Activated CD8-positive, alpha-beta T cell treated with anti-CD3 and anti-CD28 coated beads for 36 hours (primary cell): ENCODE measurements around the gene IFI44L. TPM values are rescaled to one million over a fixed set of nuclear protein-coding genes. Genes with fewer than 3 reads are reported as not detected.
A peak's percentile ranks its signal among the peaks of the same experiment; 100 is the strongest.

Experiments used
- ATAC-seq: fragments of 200-7000 bp; cut with Tn5 transposase; one replicate; pipeline ENCODE4 v1.10.0; 2021; ENCODE audit warnings: mild to moderate bottlenecking, moderate library complexity
- CTCF ChIA-PET: fragments of 350-600 bp; sonication (Branson Sonifier 250); formaldehyde crosslinking; loops from one replicate; lab custom pipeline; 2021; ENCODE audit warnings: antibody characterized with exemption; lab: Charles Lee
- POLR2A ChIA-PET: fragments of 350-600 bp; sonication (Branson Sonifier 250); formaldehyde crosslinking; loops from one replicate; lab custom pipeline; 2021; ENCODE audit warnings: antibody characterized with exemption; lab: Charles Lee
- DNase-seq: peaks from one replicate; pipeline ENCODE4 v3.0.0-alpha.2; 2020
- H3K27ac Mint-ChIP-seq: one replicate; pipeline ENCODE4 v1.8.0; 2021; ENCODE audit warnings: mild to moderate bottlenecking, mixed read lengths
- H3K27me3 Mint-ChIP-seq: one replicate; pipeline ENCODE4 v1.8.0; 2021; ENCODE audit warnings: mixed read lengths
- H3K36me3 Mint-ChIP-seq: one replicate; pipeline ENCODE4 v1.8.0; 2021; ENCODE audit warnings: low read depth, mixed read lengths
- H3K4me1 Mint-ChIP-seq: one replicate; pipeline ENCODE4 v1.8.0; 2021; ENCODE audit warnings: low read depth, mixed read lengths
- H3K4me3 Mint-ChIP-seq: one replicate; pipeline ENCODE4 v1.8.0; 2021; ENCODE audit warnings: mild to moderate bottlenecking, moderate library complexity, mixed read lengths
- H3K9me3 Mint-ChIP-seq: one replicate; pipeline ENCODE4 v1.8.0; 2021; ENCODE audit warnings: mixed read lengths
- CTCF ChIP-seq: fragments of 200-600 bp; IDR thresholded peaks from one replicate; pipeline ENCODE4 v1.8.0; 2022; ENCODE audit warnings: antibody characterized with exemption, mild to moderate bottlenecking
- intact Hi-C: fragments of 100-400 bp; cut with micrococcal nuclease; formaldehyde crosslinking; loops from one replicate; pipeline ENCODE4 v1.10.0; 2022
- total RNA-seq, 2 experiments: library from RNA; stranded (reverse); gene quantifications; one replicate each; pipeline ENCODE4 v1.2.3, GENCODE V29; 2021

The IFI44L gene
- total RNA-seq, 2 experiments from 2014 or later: 22.4 to 22.5 TPM

GRCh38 chr1:78604643-78605042 is 15.6 kb upstream of the IFI44L start:
- no peaks in the 10 kb centered on the region for H3K27me3 Mint-ChIP-seq
- ChIA-PET POLR2A (no interaction called here), CTCF (no interaction called here)
- no peaks in the 10 kb centered on the region for H3K36me3 Mint-ChIP-seq
- H3K9me3 Mint-ChIP-seq: no peaks in the 10 kb centered on the region
- TF ChIP-seq CTCF: no peak
- intact Hi-C loops: no loop called here
- no peak overlapping the region for H3K27ac Mint-ChIP-seq
- no peaks in the 10 kb centered on the region for H3K4me1 Mint-ChIP-seq
- DNase-seq (no peak), ATAC-seq (no peak)
- H3K4me3 Mint-ChIP-seq: no peak overlapping the region

- intact Hi-C loops: no loop called here
- TF ChIP-seq CTCF: no peak
- Mint-ChIP-seq H3K9me3 (no peaks in the 10 kb centered on the region), H3K27ac (no peak overlapping the region), H3K36me3 (no peaks in the 10 kb centered on the region), H3K4me1 (no peaks in the 10 kb centered on the region), H3K27me3 (no peaks in the 10 kb centered on the region), H3K4me3 (no peak overlapping the region)
- no peak for DNase-seq
- CTCF ChIA-PET: interaction anchor here (0.9 to 4.2 kb wide), 4 partner anchors 11 to 460 kb away, joined by 3 to 28 read pairs (median 3); no protein-coding TSS in a partner anchor
- ATAC-seq: no peak
- POLR2A ChIA-PET: no interaction called here
Observed at GRCh38 chr1:78606274-78606673, 14.0 kb upstream of the IFI44L start.

- Mint-ChIP-seq H3K9me3 (no peaks in the 10 kb centered on the region), H3K4me1 (no peaks in the 10 kb centered on the region), H3K4me3 (no peak overlapping the region), H3K27me3 (peaks cover 3% of the 10 kb centered on the region), H3K36me3 (no peaks in the 10 kb centered on the region), H3K27ac (no peak overlapping the region)
- POLR2A ChIA-PET: no interaction called here
- DNase-seq (no peak), ATAC-seq (no peak)
- CTCF ChIA-PET: interaction anchor here (0.8 to 4.2 kb wide), 10 partner anchors 10 to 476 kb away, joined by 3 to 28 read pairs (median 4); partner anchors contain the start of gene IFI44L
- peak; percentile 62 for TF ChIP-seq CTCF
- intact Hi-C loops: no loop called here
Observed at GRCh38 chr1:78607334-78607927, 12.8 kb upstream of the IFI44L start.

GRCh38 chr1:78607944-78608343 is 12.3 kb upstream of the IFI44L start:
- intact Hi-C loops: no loop called here
- Mint-ChIP-seq H3K4me1 (no peaks in the 10 kb centered on the region), H3K9me3 (no peaks in the 10 kb centered on the region), H3K27ac (no peak overlapping the region), H3K36me3 (no peaks in the 10 kb centered on the region), H3K4me3 (no peak overlapping the region), H3K27me3 (peaks cover 3% of the 10 kb centered on the region)
- DNase-seq: no peak
- CTCF ChIA-PET: interaction anchor here (0.8 to 4.2 kb wide), 8 partner anchors 9 to 476 kb away, joined by 3 to 28 read pairs (median 5); partner anchors contain the start of gene IFI44L
- TF ChIP-seq CTCF: no peak
- POLR2A ChIA-PET: no interaction called here
- ATAC-seq: no peak

GRCh38 chr1:78617615-78618026 is 2.6 kb upstream of the IFI44L start:
- ATAC-seq: peak; percentile 66

More at GRCh38 chr1:78617615-78618026, 2.6 kb upstream of the IFI44L start:
- no peaks in the 10 kb centered on the region for H3K27me3 Mint-ChIP-seq
- peak; percentile 85 for TF ChIP-seq CTCF
- peaks cover 6% of the 10 kb centered on the region for H3K36me3 Mint-ChIP-seq
- peaks cover 39% of the 10 kb centered on the region for H3K4me1 Mint-ChIP-seq
- ChIA-PET POLR2A (interaction anchor here (0.7 kb wide), 1 partner anchor 27 kb away, joined by 3 read pairs; no protein-coding TSS in a partner anchor), CTCF (interaction anchor here (0.7 to 2.1 kb wide), 30 partner anchors 10 to 492 kb away, joined by 3 to 89 read pairs (median 7); partner anchors contain the start of gene IFI44)
- H3K4me3 Mint-ChIP-seq: no peak overlapping the region
- H3K27ac Mint-ChIP-seq: no peak overlapping the region
- no peaks in the 10 kb centered on the region for H3K9me3 Mint-ChIP-seq
- peak; percentile 58 for DNase-seq
- intact Hi-C loops: loop anchor here (1.0 to 5.0 kb wide), 3 partner anchors 31 to 475 kb away; partner anchors contain the start of gene IFI44
